Activated CD4-positive, alpha-beta T cell treated with anti-CD3 and anti-CD28 coated beads for 36 hours (primary cell): ENCODE results near the gene CLASP2. TPM values are rescaled to one million over a fixed set of nuclear protein-coding genes. Genes with fewer than 3 reads are reported as not detected.

Experiments
- ATAC-seq: fragments of 200-7000 bp; cut with Tn5 transposase; one replicate; pipeline ENCODE4 v1.10.0; 2021; ENCODE audit warnings: mild to moderate bottlenecking, moderate library complexity
- CTCF ChIA-PET: fragments of 350-600 bp; sonication (Branson Sonifier 250); formaldehyde crosslinking; loops from one replicate; lab custom pipeline; 2021; ENCODE audit warnings: antibody characterized with exemption; lab: Charles Lee
- POLR2A ChIA-PET: fragments of 350-600 bp; sonication (Branson Sonifier 250); formaldehyde crosslinking; loops from one replicate; lab custom pipeline; 2021; ENCODE audit warnings: antibody characterized with exemption, inconsistent platforms; lab: Charles Lee
- DNase-seq: peaks from one replicate; pipeline ENCODE4 v3.0.0-alpha.2; 2020
- H3K27ac Mint-ChIP-seq: one replicate; pipeline ENCODE4 v1.8.0; 2021; ENCODE audit warnings: mixed read lengths
- H3K27me3 Mint-ChIP-seq: one replicate; pipeline ENCODE4 v1.8.0; 2021; ENCODE audit warnings: mixed read lengths
- H3K36me3 Mint-ChIP-seq: one replicate; pipeline ENCODE4 v1.8.0; 2021; ENCODE audit warnings: low read depth, mixed read lengths
- H3K4me1 Mint-ChIP-seq: one replicate; pipeline ENCODE4 v1.8.0; 2021; ENCODE audit warnings: mixed read lengths
- H3K4me3 Mint-ChIP-seq: one replicate; pipeline ENCODE4 v1.8.0; 2021; ENCODE audit warnings: mild to moderate bottlenecking, moderate library complexity, mixed read lengths
- H3K9me3 Mint-ChIP-seq: one replicate; pipeline ENCODE4 v1.8.0; 2021; ENCODE audit warnings: low read depth, mixed read lengths
- intact Hi-C, 2 experiments: fragments of 100-400 bp; cut with DNase I in 1 of 2; cut with micrococcal nuclease in 1 of 2; formaldehyde crosslinking; loops; one replicate each; pipeline versions ENCODE4 v1.14.2 to v1.15.1; 2022 to 2024; cut with DNase I, micrococcal nuclease
- total RNA-seq, 2 experiments: library from RNA; stranded (reverse); gene quantifications; one replicate each; pipeline ENCODE4 v1.2.3, GENCODE V29; 2021

CLASP2 gene
- total RNA-seq, 2 experiments from 2014 or later: 45.5 to 68.5 TPM

DNA sequence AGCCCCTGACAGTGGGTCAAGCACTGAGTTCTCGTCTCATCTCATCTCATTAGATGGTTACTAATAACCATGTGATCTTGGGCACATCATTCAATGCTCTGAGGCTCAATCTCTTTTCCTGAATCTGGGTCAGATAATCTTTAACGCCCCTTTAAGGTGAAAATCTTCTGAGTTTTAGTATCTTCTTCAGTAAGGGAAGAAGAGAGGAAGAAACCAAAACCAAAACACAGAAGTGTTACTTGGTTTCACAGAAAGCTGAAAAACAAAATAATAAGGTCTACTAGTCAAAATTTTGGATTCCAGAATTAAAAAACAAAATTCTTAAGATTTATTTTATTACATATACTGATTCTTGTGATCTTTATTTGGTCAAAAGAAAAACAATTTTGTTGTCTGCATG, 78.2 kb downstream of the CLASP2 start:
- Mint-ChIP-seq H3K27ac (no peak overlapping the region), H3K27me3 (no peaks in the 10 kb centered on the region), H3K9me3 (no peaks in the 10 kb centered on the region), H3K36me3 (peaks cover 3% of the 10 kb centered on the region), H3K4me3 (no peak overlapping the region), H3K4me1 (peaks cover 4% of the 10 kb centered on the region)
- CTCF ChIA-PET: interaction anchor here (1.0 kb wide), 1 partner anchor 147 kb away, joined by 3 read pairs; no protein-coding TSS in a partner anchor
- POLR2A ChIA-PET: no interaction called here
- DNase-seq (no peak), ATAC-seq (no peak)
- intact Hi-C loops: no loop called here

DNA sequence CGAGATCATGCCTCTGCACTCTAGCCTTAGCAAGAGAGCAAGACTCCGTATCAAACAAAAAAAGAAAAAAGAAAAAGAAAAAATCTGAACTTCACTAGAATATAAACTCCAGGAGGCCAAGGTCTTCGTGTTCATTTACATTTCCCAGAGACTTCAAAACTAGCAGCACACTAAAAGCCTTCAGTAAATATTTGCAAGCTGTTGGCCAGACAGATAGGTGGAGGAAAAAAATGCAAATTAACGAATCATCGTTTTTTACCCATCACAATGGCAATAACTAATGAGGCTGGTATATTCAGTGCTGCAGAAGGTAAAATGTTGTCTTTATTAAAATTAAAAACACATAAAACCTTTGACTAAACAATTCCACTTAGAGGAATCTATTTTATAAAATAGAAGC, 80.6 kb downstream of the CLASP2 start:
- ATAC-seq: no peak
- intact Hi-C loops: loop anchor here in 1 of 2 experiments (2.0 kb wide), 1 partner anchor 139 kb away; no protein-coding TSS in a partner anchor
- H3K4me1 Mint-ChIP-seq: peaks cover under 1% of the 10 kb centered on the region

GRCh38 chr3:33636125-33636850, 81.8 kb downstream of the CLASP2 start:
- CTCF ChIA-PET: interaction anchor here (1.0 to 2.7 kb wide), 10 partner anchors 9 to 153 kb away, joined by 3 to 31 read pairs (median 6); no protein-coding TSS in a partner anchor
- H3K4me1 Mint-ChIP-seq: no peaks in the 10 kb centered on the region
- H3K27me3 Mint-ChIP-seq: no peaks in the 10 kb centered on the region
- no peak for DNase-seq
- intact Hi-C loops: loop anchor here (1.0 to 2.0 kb wide), 3 partner anchors 80 to 151 kb away; no protein-coding TSS in a partner anchor
- ATAC-seq: no peak
- H3K36me3 Mint-ChIP-seq: peaks cover 3% of the 10 kb centered on the region
- no peak overlapping the region for H3K27ac Mint-ChIP-seq
- H3K9me3 Mint-ChIP-seq: no peaks in the 10 kb centered on the region
- POLR2A ChIA-PET: interaction anchor here (0.7 kb wide), 1 partner anchor 134 kb away, joined by 3 read pairs; no protein-coding TSS in a partner anchor
- no peak overlapping the region for H3K4me3 Mint-ChIP-seq

More for the DNA sequence above, 80.6 kb downstream of the CLASP2 start:
- POLR2A ChIA-PET: no interaction called here
- peaks cover 3% of the 10 kb centered on the region for H3K36me3 Mint-ChIP-seq
- no peaks in the 10 kb centered on the region for H3K9me3 Mint-ChIP-seq
- CTCF ChIA-PET: interaction anchor here (0.9 to 2.7 kb wide), 11 partner anchors 8 to 151 kb away, joined by 3 to 31 read pairs (median 6); no protein-coding TSS in a partner anchor
- H3K27ac Mint-ChIP-seq: no peak overlapping the region
- no peaks in the 10 kb centered on the region for H3K27me3 Mint-ChIP-seq
- no peak for DNase-seq
- no peak overlapping the region for H3K4me3 Mint-ChIP-seq

DNA sequence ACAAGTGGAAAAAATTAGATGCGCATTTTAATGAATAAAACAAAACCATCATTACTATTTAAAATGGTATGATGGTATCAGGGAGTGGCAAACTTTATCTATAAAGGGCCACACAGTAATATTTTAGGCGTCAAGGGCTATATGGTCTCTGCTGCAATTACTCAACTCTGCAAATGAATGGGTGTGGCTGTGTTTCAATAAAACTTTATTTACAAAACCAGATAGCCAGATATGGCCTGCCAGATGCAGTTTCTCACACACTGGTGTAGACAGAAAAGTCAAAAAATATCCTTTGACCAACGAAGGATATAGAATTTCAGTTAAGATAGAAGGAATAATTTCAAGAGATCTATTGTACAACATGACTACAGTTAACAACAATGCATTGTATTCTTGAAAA, 83.8 kb downstream of the CLASP2 start:
- H3K36me3 Mint-ChIP-seq: peaks cover 3% of the 10 kb centered on the region
- CTCF ChIA-PET: interaction anchor here (0.8 to 1.7 kb wide), 5 partner anchors 10 to 153 kb away, joined by 3 to 17 read pairs (median 4); no protein-coding TSS in a partner anchor
- intact Hi-C loops: loop anchor here in 1 of 2 experiments (5.0 kb wide), 1 partner anchor 502 kb away; no protein-coding TSS in a partner anchor
- H3K27ac Mint-ChIP-seq: no peak overlapping the region
- H3K27me3 Mint-ChIP-seq: no peaks in the 10 kb centered on the region
- no peaks in the 10 kb centered on the region for H3K4me1 Mint-ChIP-seq
- H3K9me3 Mint-ChIP-seq: no peaks in the 10 kb centered on the region
- DNase-seq: no peak
- no peak for ATAC-seq
- H3K4me3 Mint-ChIP-seq: no peak overlapping the region
- POLR2A ChIA-PET: no interaction called here

DNA sequence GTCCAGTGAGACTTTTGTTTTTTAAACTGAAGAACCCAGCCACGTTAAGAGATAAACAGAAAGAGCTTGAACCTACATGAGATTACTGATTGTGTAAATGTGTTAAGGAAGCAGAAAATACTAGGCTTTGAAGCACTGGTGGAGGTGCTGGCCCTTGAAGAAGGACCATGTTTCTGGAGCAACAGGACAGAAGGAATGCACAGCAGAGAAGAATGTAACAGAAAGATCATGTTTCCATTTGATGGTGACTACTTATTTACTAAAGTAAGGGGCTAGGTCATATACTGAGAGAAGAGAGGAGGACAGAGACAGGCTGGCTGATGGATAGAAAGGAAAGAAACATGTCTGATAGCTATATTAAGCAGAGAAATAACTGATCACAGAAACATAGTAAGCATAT, 88.8 kb downstream of the CLASP2 start:
- ChIA-PET POLR2A (interaction anchor here (0.7 kb wide), 1 partner anchor 232 kb away, joined by 11 read pairs; no protein-coding TSS in a partner anchor), CTCF (interaction anchor here (0.7 kb wide), 1 partner anchor 17 kb away, joined by 3 read pairs; no protein-coding TSS in a partner anchor)
- Mint-ChIP-seq H3K27me3 (no peaks in the 10 kb centered on the region), H3K36me3 (peaks cover 3% of the 10 kb centered on the region), H3K27ac (no peak overlapping the region), H3K9me3 (no peaks in the 10 kb centered on the region), H3K4me3 (no peak overlapping the region), H3K4me1 (no peaks in the 10 kb centered on the region)
- no peak for DNase-seq
- no peak for ATAC-seq
- intact Hi-C loops: no loop called here

DNA sequence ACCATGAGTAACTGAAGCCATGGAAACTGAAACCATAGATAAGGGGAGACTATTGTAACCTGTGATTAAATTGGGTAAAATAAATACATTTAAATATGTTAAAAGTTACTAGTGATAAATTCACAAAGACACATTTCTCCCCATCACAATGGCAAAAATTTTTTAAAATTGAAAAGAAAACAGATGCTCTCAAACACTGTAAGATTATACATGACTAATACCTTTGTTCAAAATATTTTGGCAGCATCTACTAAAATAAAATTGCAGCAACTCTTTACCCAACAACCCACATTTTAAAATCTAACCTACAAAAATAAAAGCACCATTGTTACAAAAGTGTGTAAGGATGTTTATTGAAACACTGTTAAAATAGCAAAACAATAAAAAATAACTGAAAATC, 93.3 kb downstream of the CLASP2 start:
- no peaks in the 10 kb centered on the region for H3K27me3 Mint-ChIP-seq
- ATAC-seq: no peak
- H3K4me1 Mint-ChIP-seq: no peaks in the 10 kb centered on the region
- intact Hi-C loops: no loop called here
- POLR2A ChIA-PET: no interaction called here
- no peaks in the 10 kb centered on the region for H3K9me3 Mint-ChIP-seq
- CTCF ChIA-PET: no interaction called here
- H3K36me3 Mint-ChIP-seq: peaks cover 12% of the 10 kb centered on the region
- DNase-seq: no peak
- no peak overlapping the region for H3K27ac Mint-ChIP-seq
- H3K4me3 Mint-ChIP-seq: no peak overlapping the region

- H3K9me3 Mint-ChIP-seq: no peaks in the 10 kb centered on the region
- DNase-seq: no peak
- peaks cover 7% of the 10 kb centered on the region for H3K36me3 Mint-ChIP-seq
- ChIA-PET CTCF (interaction anchor here (1.2 kb wide), 1 partner anchor 15 kb away, joined by 4 read pairs; no protein-coding TSS in a partner anchor), POLR2A (no interaction called here)
- no peaks in the 10 kb centered on the region for H3K27me3 Mint-ChIP-seq
- H3K27ac Mint-ChIP-seq: no peak overlapping the region
- no peak overlapping the region for H3K4me3 Mint-ChIP-seq
- peaks cover 3% of the 10 kb centered on the region for H3K4me1 Mint-ChIP-seq
- intact Hi-C loops: no loop called here
- no peak for ATAC-seq
Observed at GRCh38 chr3:33613041-33613440, 105.0 kb downstream of the CLASP2 start.

- no peak for ATAC-seq
- no peaks in the 10 kb centered on the region for H3K27me3 Mint-ChIP-seq
- H3K9me3 Mint-ChIP-seq: no peaks in the 10 kb centered on the region
- DNase-seq: no peak
- no peak overlapping the region for H3K27ac Mint-ChIP-seq
- H3K4me1 Mint-ChIP-seq: peaks cover 3% of the 10 kb centered on the region
- intact Hi-C loops: no loop called here
- no peak overlapping the region for H3K4me3 Mint-ChIP-seq
- peaks cover 7% of the 10 kb centered on the region for H3K36me3 Mint-ChIP-seq
- CTCF ChIA-PET: interaction anchor here (1.2 kb wide), 1 partner anchor 15 kb away, joined by 4 read pairs; no protein-coding TSS in a partner anchor
- POLR2A ChIA-PET: no interaction called here
Observed at GRCh38 chr3:33612607-33613006, 105.4 kb downstream of the CLASP2 start.

DNA sequence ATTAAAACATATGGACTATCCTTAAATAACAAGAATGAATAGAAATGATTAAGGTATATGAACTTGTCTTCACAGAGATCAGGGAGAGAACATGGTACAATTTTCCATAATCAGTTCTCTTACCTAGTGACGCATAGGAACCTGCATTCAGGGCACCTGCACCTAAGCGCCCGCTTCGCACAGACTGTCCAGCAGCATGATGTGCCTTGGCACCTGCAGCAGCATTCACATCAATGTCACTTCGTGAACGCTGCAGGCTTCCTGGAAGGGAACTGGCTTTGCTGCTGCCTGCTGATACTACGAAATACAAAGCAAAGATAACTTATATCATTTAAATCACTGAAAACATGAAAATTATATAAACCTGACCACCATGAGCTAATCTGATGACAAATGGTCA, 115.2 kb downstream of the CLASP2 start:
- no peak overlapping the region for H3K27ac Mint-ChIP-seq
- H3K4me1 Mint-ChIP-seq: no peaks in the 10 kb centered on the region
- no peaks in the 10 kb centered on the region for H3K9me3 Mint-ChIP-seq
- H3K4me3 Mint-ChIP-seq: no peak overlapping the region
- H3K27me3 Mint-ChIP-seq: no peaks in the 10 kb centered on the region
- CTCF ChIA-PET: no interaction called here
- H3K36me3 Mint-ChIP-seq: peaks cover 49% of the 10 kb centered on the region
- POLR2A ChIA-PET: no interaction called here
- intact Hi-C loops: no loop called here
- no peak for ATAC-seq
- DNase-seq: no peak

DNA sequence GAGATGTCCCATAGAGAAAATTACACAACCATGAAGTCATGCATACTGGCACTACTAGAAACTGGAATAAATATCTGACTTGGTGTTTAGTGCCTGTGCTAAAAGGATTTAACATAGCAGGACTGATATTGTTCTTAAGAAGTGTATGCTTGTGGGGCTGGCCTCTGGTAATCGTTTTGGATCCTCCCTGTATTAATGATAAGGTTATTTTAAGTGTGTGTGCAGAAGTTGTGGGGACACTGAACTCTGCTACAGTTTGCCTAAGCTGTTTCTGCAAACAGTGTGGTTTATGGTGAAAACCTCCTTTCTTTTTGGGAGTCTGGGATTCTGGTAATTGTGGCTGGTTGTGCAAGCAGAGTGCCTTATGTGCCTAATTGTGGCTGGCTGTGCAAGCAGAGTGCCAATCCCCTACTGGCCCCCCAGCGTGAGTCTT, 120.8 kb downstream of the CLASP2 start:
- POLR2A ChIA-PET: no interaction called here
- H3K27ac Mint-ChIP-seq: no peak overlapping the region
- CTCF ChIA-PET: no interaction called here
- peaks cover 22% of the 10 kb centered on the region for H3K36me3 Mint-ChIP-seq
- DNase-seq (no peak), ATAC-seq (no peak)
- no peak overlapping the region for H3K4me3 Mint-ChIP-seq
- H3K27me3 Mint-ChIP-seq: no peaks in the 10 kb centered on the region
- H3K9me3 Mint-ChIP-seq: no peaks in the 10 kb centered on the region
- intact Hi-C loops: no loop called here
- H3K4me1 Mint-ChIP-seq: no peaks in the 10 kb centered on the region

- DNase-seq (no peak), ATAC-seq (no peak)
- ChIA-PET CTCF (interaction anchor here (1.2 kb wide), 1 partner anchor 10 kb away, joined by 3 read pairs; no protein-coding TSS in a partner anchor), POLR2A (no interaction called here)
- intact Hi-C loops: no loop called here
- Mint-ChIP-seq H3K4me3 (no peak overlapping the region), H3K36me3 (peaks cover 8% of the 10 kb centered on the region), H3K27me3 (no peaks in the 10 kb centered on the region), H3K27ac (no peak overlapping the region), H3K4me1 (no peaks in the 10 kb centered on the region), H3K9me3 (no peaks in the 10 kb centered on the region)
Observed at GRCh38 chr3:33592999-33593398, 125.1 kb downstream of the CLASP2 start.
